Transverse colon (tissue), 4 donors: ENCODE results near the gene CCDC88B. TPM values are rescaled to one million over a fixed set of nuclear protein-coding genes. Genes with fewer than 3 reads are reported as not detected.

Experiments
- DNase-seq: peaks from one replicate; pipeline ENCODE4 v3.0.0-alpha.2; 2019
- H3K27ac ChIP-seq, 4 donors: fragments of 200-600 bp; sonication (generic); 2 replicates each; pipeline ENCODE4 v1.5.1; 2016 to 2018; ENCODE audit warnings: inconsistent platforms in 4 of 4
- H3K27me3 ChIP-seq: fragments of 200-600 bp; sonication (generic); 2 replicates; pipeline ENCODE4 v1.5.1; 2017; ENCODE audit warnings: inconsistent platforms
- H3K36me3 ChIP-seq, 4 donors: fragments of 200-600 bp; sonication (generic); 2 replicates each; pipeline ENCODE4 v1.5.1; 2017 to 2019; ENCODE audit warnings: inconsistent platforms in 4 of 4
- H3K4me1 ChIP-seq, 4 donors: fragments of 200-600 bp; sonication (generic); 2 replicates each; pipeline ENCODE4 v1.5.1; 2017 to 2020; ENCODE audit warnings: inconsistent platforms in 4 of 4
- H3K4me3 ChIP-seq, 4 donors: fragments of 200-600 bp; sonication (generic); 1 replicate in 1 of 4; 2 replicates in 3 of 4; pipeline versions ENCODE4 v1.5.1 to v1.6.1; 2017 to 2019; ENCODE audit warnings: inconsistent platforms in 4 of 4
- H3K9me3 ChIP-seq, 2 donors: fragments of 200-600 bp; sonication (generic); 2 replicates each; pipeline ENCODE4 v1.5.1; 2017 to 2019; ENCODE audit warnings: inconsistent platforms in 2 of 2
- EP300 ChIP-seq: sonication (generic); formaldehyde crosslinking; IDR thresholded peaks from one replicate; pipeline ENCODE4 v1.6.1; 2017; ENCODE audit warnings: antibody characterized with exemption, low read depth
- POLR2A ChIP-seq: fragments of 450-650 bp; IDR thresholded peaks from one replicate; pipeline ENCODE4 v1.6.1; 2016; ENCODE audit warnings: antibody characterized with exemption, mild to moderate bottlenecking, moderate library complexity
- POLR2AphosphoS5 ChIP-seq, 3 donors: sonication (generic); formaldehyde crosslinking; IDR thresholded peaks; one replicate each; pipeline ENCODE4 v1.6.1; 2016; ENCODE audit warnings: antibody characterized with exemption in 3 of 3
- WGBS, 2 donors: methylation state at CpG; one replicate each; pipeline ENCODE4 v1.1.5; 2018; ENCODE audit warnings: low coverage in 1 of 2; 5-methylcytosine and 5-hydroxymethylcytosine counted together
- in situ Hi-C, 4 donors: fragments of 200-750 bp; cut with MboI; loops; one replicate each; pipeline versions ENCODE4 v1.15.0 to v1.15.1; 2017; ENCODE audit warnings: low sequenced_read_pairs in 3 of 4, low pct_ligation_motif_present in 1 of 4, low pct_unique_long_range_greater_than_20kb in 1 of 4
- intact Hi-C: fragments of 100-400 bp; cut with DNase I; formaldehyde crosslinking; loops from one replicate; pipeline ENCODE4 v1.15.1; 2023; ENCODE audit warnings: low total_unique reads
- total RNA-seq, 4 donors: library from RNA; depleted of rRNA; stranded (reverse); fragments of >200 nt; gene quantifications; one replicate each; pipeline ENCODE4 v1.1.0, GENCODE V29; 2016
- TF ChIP-seq, protein P1 (sequence below), 5 experiments: fragments of 200-600 bp in 3 of 5; fragments of 450-650 bp in 2 of 5; sonication (generic) in 3 of 5; IDR thresholded peaks; 1 replicate in 2 of 5; 2 replicates in 3 of 5; pipeline ENCODE4 v1.5.1; 2016 to 2017; ENCODE audit warnings: antibody characterized with exemption in 5 of 5, inconsistent platforms in 3 of 5, mild to moderate bottlenecking in 2 of 5, moderate library complexity in 1 of 5

CCDC88B gene
- total RNA-seq, 4 donors from 2014 or later = 24.8 to 203 (median 47.1) TPM

DNA sequence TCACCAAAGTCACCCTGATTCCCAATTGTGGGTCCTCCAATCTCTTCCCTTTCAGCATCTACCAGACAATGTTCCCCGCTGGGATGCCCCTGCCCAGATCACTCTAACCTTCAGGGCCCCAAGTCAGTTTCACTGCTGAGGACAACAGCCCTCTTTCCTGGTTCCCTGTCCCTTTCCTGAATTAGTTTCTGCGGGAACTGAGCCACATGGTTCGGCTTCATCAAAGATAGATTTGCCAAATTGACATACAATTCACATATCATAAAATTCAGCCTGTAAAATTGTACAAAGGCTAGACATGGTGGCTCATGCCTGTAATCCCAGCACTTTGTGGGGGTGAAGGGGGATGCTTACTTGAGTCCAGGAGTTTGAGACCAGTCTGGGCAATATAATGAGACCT is 12.0 kb upstream of the CCDC88B start:
- no peak for TF ChIP-seq EP300
- TF ChIP-seq, protein P1, sequence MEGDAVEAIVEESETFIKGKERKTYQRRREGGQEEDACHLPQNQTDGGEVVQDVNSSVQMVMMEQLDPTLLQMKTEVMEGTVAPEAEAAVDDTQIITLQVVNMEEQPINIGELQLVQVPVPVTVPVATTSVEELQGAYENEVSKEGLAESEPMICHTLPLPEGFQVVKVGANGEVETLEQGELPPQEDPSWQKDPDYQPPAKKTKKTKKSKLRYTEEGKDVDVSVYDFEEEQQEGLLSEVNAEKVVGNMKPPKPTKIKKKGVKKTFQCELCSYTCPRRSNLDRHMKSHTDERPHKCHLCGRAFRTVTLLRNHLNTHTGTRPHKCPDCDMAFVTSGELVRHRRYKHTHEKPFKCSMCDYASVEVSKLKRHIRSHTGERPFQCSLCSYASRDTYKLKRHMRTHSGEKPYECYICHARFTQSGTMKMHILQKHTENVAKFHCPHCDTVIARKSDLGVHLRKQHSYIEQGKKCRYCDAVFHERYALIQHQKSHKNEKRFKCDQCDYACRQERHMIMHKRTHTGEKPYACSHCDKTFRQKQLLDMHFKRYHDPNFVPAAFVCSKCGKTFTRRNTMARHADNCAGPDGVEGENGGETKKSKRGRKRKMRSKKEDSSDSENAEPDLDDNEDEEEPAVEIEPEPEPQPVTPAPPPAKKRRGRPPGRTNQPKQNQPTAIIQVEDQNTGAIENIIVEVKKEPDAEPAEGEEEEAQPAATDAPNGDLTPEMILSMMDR (IDR thresholded peaks at IDR 0.05) = no peak
- peak in 1 of 3 donors; percentile 38 for TF ChIP-seq POLR2AphosphoS5 (IDR thresholded peaks at IDR 0.05)
- in situ Hi-C loops (no loop called here), intact Hi-C loops (no loop called here)
- Histone ChIP-seq H3K36me3 (no peaks in the 10 kb centered on the region), H3K27me3 (no peaks in the 10 kb centered on the region), H3K4me1 (peaks cover 10 to 44% (median 38%) of the 10 kb centered on the region in 4 donors), H3K9me3 (no peaks in the 10 kb centered on the region), H3K27ac (peak overlapping the region; percentile 65 to 83 (median 81)), H3K4me3 (no peak overlapping the region)
- 33 to 57% methylated on average over 3 of the region's 3 CpGs for WGBS, 2 donors
- DNase-seq = peak; percentile 66

DNA sequence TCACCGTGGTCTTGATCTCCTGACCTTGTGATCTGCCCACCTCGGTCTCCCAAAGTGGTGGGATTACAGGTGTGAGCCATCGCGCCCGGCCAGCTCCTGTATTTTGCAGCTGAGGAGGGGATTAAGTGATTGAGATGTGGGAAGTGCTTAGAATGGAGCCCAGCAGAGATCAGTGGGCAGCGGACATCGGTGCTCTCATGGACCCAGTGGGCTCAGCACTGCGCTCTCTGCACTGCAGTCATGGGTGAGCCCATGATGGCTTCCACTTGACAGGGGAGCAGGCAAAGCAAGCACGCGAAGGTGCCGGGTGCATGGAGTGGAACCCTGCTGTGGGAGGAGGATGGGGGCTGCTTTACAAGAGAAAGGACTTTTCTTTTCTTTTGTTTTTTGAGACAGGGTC is 9.1 kb upstream of the CCDC88B start:
- peak overlapping the region; percentile 54 to 83 (median 58) for H3K27ac ChIP-seq
- intact Hi-C loops = no loop called here
- in situ Hi-C loops = no loop called here
- H3K36me3 ChIP-seq = no peaks in the 10 kb centered on the region
- 84 to 92% methylated on average over 7 to 11 of the region's 11 CpGs for WGBS, 2 donors
- peaks cover 10 to 56% (median 42%) of the 10 kb centered on the region in 4 donors for H3K4me1 ChIP-seq
- DNase-seq = no peak
- TF ChIP-seq POLR2A (no peak), POLR2AphosphoS5 (IDR thresholded peaks at IDR 0.05) (no peak), EP300 (no peak)
- TF ChIP-seq, protein P1 (IDR thresholded peaks at IDR 0.05) = no peak
- no peaks in the 10 kb centered on the region for H3K9me3 ChIP-seq
- no peak overlapping the region for H3K4me3 ChIP-seq
- no peaks in the 10 kb centered on the region for H3K27me3 ChIP-seq

DNA sequence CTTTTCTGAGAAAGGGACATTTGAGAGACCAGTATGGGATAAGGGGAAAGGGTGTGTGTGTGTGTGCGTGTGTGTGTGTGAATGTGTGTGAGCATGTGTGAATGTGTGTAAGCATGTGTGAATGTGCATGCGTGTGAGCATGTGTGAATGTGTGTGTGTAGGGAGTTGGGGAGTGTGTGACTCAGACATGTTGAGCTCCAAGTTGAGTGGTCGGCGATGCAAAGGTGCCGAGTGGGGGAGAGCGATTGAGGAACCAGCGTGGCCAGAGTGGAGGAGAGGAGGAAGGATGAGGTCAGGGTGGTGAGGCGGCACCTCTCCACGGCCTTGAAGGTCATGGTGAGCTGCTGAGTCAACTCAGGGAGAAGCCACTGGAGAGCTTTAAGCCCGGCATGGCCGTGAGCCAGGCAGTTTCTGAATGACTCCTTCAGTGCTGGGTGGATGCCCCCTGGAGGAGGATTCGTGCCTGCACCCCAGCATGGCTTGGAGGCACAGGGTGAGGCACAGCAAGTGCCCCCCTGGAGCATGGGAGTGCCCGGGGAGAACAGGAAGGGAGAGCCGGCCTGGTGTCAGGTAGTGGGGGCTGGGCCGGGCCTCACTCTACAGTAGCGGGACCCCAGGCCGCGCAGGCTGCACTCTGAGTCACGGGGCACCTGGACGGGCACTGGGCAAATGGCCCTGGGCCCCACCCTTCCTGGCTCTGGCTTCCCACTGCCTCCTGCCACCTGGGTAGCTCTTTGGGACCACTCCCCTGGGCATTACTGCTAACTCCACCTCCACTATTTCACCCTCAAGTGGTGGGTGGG is 8.2 kb upstream of the CCDC88B start:
- H3K36me3 ChIP-seq = no peaks in the 10 kb centered on the region
- no peak overlapping the region for H3K4me3 ChIP-seq
- no peaks in the 10 kb centered on the region for H3K9me3 ChIP-seq
- peak overlapping the region; percentile 54 to 83 (median 58) for H3K27ac ChIP-seq
- TF ChIP-seq POLR2A = no peak
- TF ChIP-seq POLR2AphosphoS5 (IDR thresholded peaks at IDR 0.05) = peak in 1 of 3 donors; percentile 2
- no peak for TF ChIP-seq EP300
- TF ChIP-seq, protein P1 (IDR thresholded peaks at IDR 0.05) = peak; percentile 41 to 86 (median 56)
- H3K4me1 ChIP-seq = peaks cover 10 to 56% (median 42%) of the 10 kb centered on the region in 4 donors
- intact Hi-C loops (no loop called here), in situ Hi-C loops (no loop called here)
- DNase-seq = peak; percentile 92
- no peaks in the 10 kb centered on the region for H3K27me3 ChIP-seq
- 15% methylated on average over 18 of the region's 20 CpGs; no CpG with 5 or more reads in 1 of the 2 donors for WGBS, 2 donors

DNA sequence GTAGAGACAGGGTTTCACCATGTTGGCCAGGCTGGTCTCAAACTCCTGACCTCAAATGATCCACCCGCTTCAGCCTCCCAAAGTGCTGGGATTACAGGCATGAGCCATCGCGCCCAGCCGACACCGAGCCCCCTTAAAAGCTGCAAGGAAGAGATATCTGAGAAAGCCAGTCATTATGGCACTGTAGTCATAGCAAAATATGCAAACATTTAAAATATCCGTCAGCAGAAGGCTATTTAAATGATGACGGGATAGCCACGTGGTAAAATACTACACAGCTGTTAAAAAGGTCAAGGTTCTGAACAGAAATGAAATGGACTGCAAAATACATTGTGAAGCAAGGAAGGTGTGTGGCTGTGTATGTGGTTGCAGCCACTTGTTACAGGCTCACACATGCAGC is 6.4 kb upstream of the CCDC88B start:
- TF ChIP-seq, protein P1 (IDR thresholded peaks at IDR 0.05) = no peak
- no peak for TF ChIP-seq EP300
- no peak for TF ChIP-seq POLR2A
- TF ChIP-seq POLR2AphosphoS5 (IDR thresholded peaks at IDR 0.05) = no peak
- 33 to 88% methylated on average over 2 to 8 of the region's 8 CpGs for WGBS, 2 donors

More for the DNA sequence above, 6.4 kb upstream of the CCDC88B start:
- H3K4me1 ChIP-seq = peaks cover 10 to 51% (median 33%) of the 10 kb centered on the region in 4 donors
- H3K9me3 ChIP-seq = no peaks in the 10 kb centered on the region
- in situ Hi-C loops (no loop called here), intact Hi-C loops (no loop called here)
- no peak overlapping the region for H3K4me3 ChIP-seq
- H3K36me3 ChIP-seq = no peaks in the 10 kb centered on the region
- no peaks in the 10 kb centered on the region for H3K27me3 ChIP-seq
- no peak overlapping the region for H3K27ac ChIP-seq
- no peak for DNase-seq
